IPS-18c (cell line): ENCODE data around the gene CNTNAP1.

Experiments used
- H3K4me3 ChIP-seq: 2 replicates; pipeline ENCODE4 v1.7.0; 2013; ENCODE audit warnings: low read depth, mild to moderate bottlenecking, low read length, moderate library complexity; ENCODE audit not compliant: insufficient read depth
- H3K9me3 ChIP-seq: one replicate; pipeline ENCODE4 v1.6.1; 2013; ENCODE audit warnings: mild to moderate bottlenecking, low read length, moderate library complexity; ENCODE audit not compliant: control insufficient read depth, insufficient read depth

Gene CNTNAP1

DNA sequence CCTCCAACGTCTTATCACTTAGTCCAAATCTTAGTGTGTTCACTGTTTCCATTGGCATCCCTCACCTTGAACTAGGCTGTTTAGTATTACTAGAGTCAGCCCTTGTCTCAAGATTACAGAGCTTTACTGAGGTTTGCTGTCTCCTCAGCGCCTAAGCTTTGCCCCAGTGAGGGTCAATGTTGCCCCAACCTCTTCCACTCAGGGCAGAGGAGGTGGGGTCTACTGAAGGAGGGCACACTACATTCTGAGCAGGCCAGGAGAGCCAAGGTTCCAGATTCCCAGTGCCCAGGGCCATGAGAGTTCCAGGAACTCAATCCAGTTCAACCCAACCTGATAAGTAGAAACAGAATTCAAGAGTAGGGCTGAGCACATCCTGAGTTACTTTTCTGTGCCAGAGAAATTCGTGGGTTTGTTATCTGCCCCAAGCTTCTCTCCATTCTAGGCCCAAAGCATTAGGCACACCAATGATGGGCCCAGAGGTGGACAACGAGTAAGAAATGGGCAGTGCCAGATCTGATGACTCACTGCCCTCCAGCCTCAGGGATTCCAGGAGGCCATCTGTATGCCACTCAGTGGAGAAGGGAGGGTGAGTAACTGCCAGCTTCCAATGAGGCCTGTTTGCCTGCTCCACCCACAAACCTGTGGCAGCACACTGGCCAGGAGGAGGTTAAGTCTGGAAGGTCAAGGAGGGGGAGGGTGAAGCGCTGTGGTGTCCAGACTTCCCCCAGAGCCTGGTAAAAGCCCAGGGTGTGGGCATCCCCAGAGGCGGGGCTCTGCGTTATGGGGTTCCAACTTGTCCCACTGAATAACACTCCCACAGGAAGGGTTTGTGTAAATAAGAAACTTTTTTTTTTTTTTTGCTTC lies 15.0 kb upstream of the CNTNAP1 start:
- H3K4me3 ChIP-seq: no peak overlapping the region
- no peaks in the 10 kb centered on the region for H3K9me3 ChIP-seq

GRCh38 chr17:42669705-42669976 lies 12.7 kb upstream of the CNTNAP1 start:
- H3K4me3 ChIP-seq: peak overlapping the region; percentile 40
- H3K9me3 ChIP-seq: no peaks in the 10 kb centered on the region

- H3K9me3 ChIP-seq: no peaks in the 10 kb centered on the region
- peak overlapping the region; percentile 55 for H3K4me3 ChIP-seq
Observed at GRCh38 chr17:42669977-42670788, 12.1 kb upstream of the CNTNAP1 start.

GRCh38 chr17:42670789-42671657 lies 11.3 kb upstream of the CNTNAP1 start:
- H3K4me3 ChIP-seq: peak overlapping the region; percentile 46

GRCh38 chr17:42672038-42672437 lies 10.3 kb upstream of the CNTNAP1 start:
- Histone ChIP-seq H3K4me3 (peak overlapping the region; percentile 46), H3K9me3 (no peaks in the 10 kb centered on the region)

More at GRCh38 chr17:42670789-42671657, 11.3 kb upstream of the CNTNAP1 start:
- H3K9me3 ChIP-seq: no peaks in the 10 kb centered on the region

- Histone ChIP-seq H3K9me3 (no peaks in the 10 kb centered on the region), H3K4me3 (peak overlapping the region; percentile 28; the same call in 1 of the 2 replicates)
Observed at GRCh38 chr17:42673266-42673884, 9.0 kb upstream of the CNTNAP1 start.

GRCh38 chr17:42673885-42674754 lies 8.2 kb upstream of the CNTNAP1 start:
- H3K4me3 ChIP-seq: peak overlapping the region; percentile 34

GRCh38 chr17:42674755-42675347 lies 7.5 kb upstream of the CNTNAP1 start:
- H3K4me3 ChIP-seq: peak overlapping the region; percentile 95
- no peaks in the 10 kb centered on the region for H3K9me3 ChIP-seq

More at GRCh38 chr17:42673885-42674754, 8.2 kb upstream of the CNTNAP1 start:
- no peaks in the 10 kb centered on the region for H3K9me3 ChIP-seq

GRCh38 chr17:42675348-42675964 lies 6.9 kb upstream of the CNTNAP1 start:
- H3K4me3 ChIP-seq: peak overlapping the region; percentile 95
- H3K9me3 ChIP-seq: no peaks in the 10 kb centered on the region

DNA sequence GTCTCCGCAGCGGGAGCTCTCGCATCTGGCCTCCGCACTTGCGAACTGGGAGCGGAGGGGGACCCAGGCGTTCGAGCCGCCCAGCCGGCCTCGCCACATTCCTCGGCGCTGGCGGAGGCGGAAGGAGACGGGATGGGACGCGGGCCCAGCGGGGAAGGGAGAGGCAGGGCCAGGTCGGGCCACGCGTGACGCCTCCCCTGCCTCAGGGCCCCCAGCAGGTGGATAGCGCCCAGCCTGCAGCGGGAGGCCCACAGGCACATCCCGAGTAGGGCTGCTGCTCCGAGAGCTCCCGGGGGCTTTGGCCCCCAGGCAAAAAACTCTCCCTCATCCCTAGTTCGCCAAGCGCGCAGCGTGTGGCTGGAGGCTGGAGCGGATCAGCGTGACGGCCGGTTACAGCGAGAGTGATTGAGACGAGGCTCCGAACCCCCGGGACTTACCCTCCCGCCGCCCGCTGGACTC lies 6.3 kb upstream of the CNTNAP1 start:
- Histone ChIP-seq H3K9me3 (no peaks in the 10 kb centered on the region), H3K4me3 (peak overlapping the region; percentile 95)

DNA sequence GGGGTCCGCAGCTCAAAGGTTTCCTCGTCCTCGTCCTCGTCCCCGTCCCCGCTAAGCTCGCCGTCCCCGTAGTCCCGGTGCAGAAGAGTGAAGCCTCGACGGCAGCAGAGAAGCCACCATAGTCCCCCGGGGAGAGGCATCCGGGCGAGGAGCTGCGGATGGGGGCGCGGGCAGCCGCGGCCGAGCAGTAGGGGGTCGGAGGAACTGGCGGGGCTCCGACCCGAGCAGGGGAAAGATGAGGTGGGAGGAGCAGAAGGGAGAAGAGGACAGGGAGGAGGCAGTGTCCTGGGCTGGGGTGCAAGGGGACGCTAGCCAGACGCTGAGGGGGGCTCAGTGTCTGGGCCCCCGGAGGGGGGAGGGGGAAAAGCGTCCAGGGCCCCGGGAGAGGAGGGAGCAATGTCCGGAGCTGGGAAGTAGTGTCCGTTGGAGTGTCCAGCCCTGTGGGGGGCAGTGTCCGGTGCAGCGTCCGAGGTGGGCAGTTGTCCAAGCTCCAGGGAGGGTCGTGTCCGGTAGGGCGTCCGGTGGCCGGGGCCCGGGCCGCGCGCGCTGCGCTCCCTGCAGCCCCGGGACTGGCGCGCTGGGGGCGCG lies 5.8 kb upstream of the CNTNAP1 start, which contains the start of gene PLEKHH3:
TSS of gene PLEKHH3 (minus strand) at position 571 of the 588 bp plus-strand sequence. CDS start at position 140, 431 bp downstream.
- Histone ChIP-seq H3K4me3 (peak within 1 kb of the TSS; percentile 95), H3K9me3 (no peaks in the 10 kb centered on the region)

- Histone ChIP-seq H3K4me3 (peak overlapping the region; percentile 95; the same call in 1 of the 2 replicates), H3K9me3 (no peaks in the 10 kb centered on the region)
Observed at GRCh38 chr17:42677012-42677857, 5.1 kb upstream of the CNTNAP1 start.

GRCh38 chr17:42677921-42678781 lies 4.2 kb upstream of the CNTNAP1 start:
- Histone ChIP-seq H3K9me3 (no peaks in the 10 kb centered on the region), H3K4me3 (peak overlapping the region; percentile 86)
